ENCODE measurements around the gene RGS12. TPM values are rescaled to one million over a fixed set of nuclear protein-coding genes. Genes with fewer than 3 reads are reported as not detected.

RGS12 gene
- total RNA-seq, 1 donor from 2014 or later, result 69.5 TPM

GRCh38 chr4:3257103-3257555 is 35.7 kb upstream of the RGS12 start:
- no peak for TF ChIP-seq CTCF (conservative IDR thresholded peaks at IDR 0.05)

GRCh38 chr4:3257556-3258482 is 35.0 kb upstream of the RGS12 start:
- Mint-ChIP-seq H3K36me3 (ENCODE audit: low read depth) (no peaks in the 10 kb centered on the region), H3K27ac (ENCODE audit: unreplicated experiment) (no peak overlapping the region), H3K4me3 (no peak overlapping the region), H3K9me3 (no peaks in the 10 kb centered on the region), H3K27me3 (ENCODE audit: low read depth) (no peaks in the 10 kb centered on the region), H3K4me1 (no peaks in the 10 kb centered on the region)
- DNase-seq (ENCODE audit: low read depth, low spot score), result no peak
- TF ChIP-seq CTCF (conservative IDR thresholded peaks at IDR 0.05), result no peak

More at GRCh38 chr4:3257103-3257555, 35.7 kb upstream of the RGS12 start:
- Mint-ChIP-seq H3K27me3 (ENCODE audit: low read depth) (no peaks in the 10 kb centered on the region), H3K9me3 (no peaks in the 10 kb centered on the region), H3K4me1 (no peaks in the 10 kb centered on the region), H3K27ac (ENCODE audit: unreplicated experiment) (peak overlapping the region; percentile 67), H3K36me3 (ENCODE audit: low read depth) (no peaks in the 10 kb centered on the region), H3K4me3 (no peak overlapping the region)
- no peak for DNase-seq (ENCODE audit: low read depth, low spot score)

GRCh38 chr4:3261411-3262207 is 31.2 kb upstream of the RGS12 start:
- peak overlapping the region; percentile 23 for H3K27ac Mint-ChIP-seq (ENCODE audit: unreplicated experiment)
- DNase-seq (ENCODE audit: low read depth, low spot score), result no peak
- H3K4me3 Mint-ChIP-seq, result no peak overlapping the region
- TF ChIP-seq CTCF (conservative IDR thresholded peaks at IDR 0.05), result no peak
- no peaks in the 10 kb centered on the region for H3K9me3 Mint-ChIP-seq
- no peaks in the 10 kb centered on the region for H3K36me3 Mint-ChIP-seq (ENCODE audit: low read depth)
- no peaks in the 10 kb centered on the region for H3K4me1 Mint-ChIP-seq
- no peaks in the 10 kb centered on the region for H3K27me3 Mint-ChIP-seq (ENCODE audit: low read depth)

- no peaks in the 10 kb centered on the region for H3K4me1 Mint-ChIP-seq
- H3K27ac Mint-ChIP-seq (ENCODE audit: unreplicated experiment), result no peak overlapping the region
- no peak for TF ChIP-seq CTCF (conservative IDR thresholded peaks at IDR 0.05)
- H3K4me3 Mint-ChIP-seq, result no peak overlapping the region
- no peaks in the 10 kb centered on the region for H3K27me3 Mint-ChIP-seq (ENCODE audit: low read depth)
- H3K9me3 Mint-ChIP-seq, result no peaks in the 10 kb centered on the region
- DNase-seq (ENCODE audit: low read depth, low spot score), result no peak
- H3K36me3 Mint-ChIP-seq (ENCODE audit: low read depth), result no peaks in the 10 kb centered on the region
These were observed 30.4 kb upstream of the RGS12 start for GRCh38 chr4:3262208-3263052.

All from neural crest cell (in vitro differentiated cells).